ENCODE measurements around the gene PRDX1. TPM values are rescaled to one million over a fixed set of nuclear protein-coding genes. Genes with fewer than 3 reads are reported as not detected.

PRDX1 gene
- 100 to 1,000 TPM; 160 to 225 (median 203) TPM for total RNA-seq

- no peaks in the 10 kb centered on the region for H3K27me3 ChIP-seq
- H3K9me3 ChIP-seq = no peaks in the 10 kb centered on the region
- H3K27ac ChIP-seq = peak within 1 kb of the TSS; percentile 93 to 99 (median 96)
- H3K36me3 ChIP-seq = peaks cover 0 to 17% (median 0%) of the 10 kb centered on the region in 3 donors
- WGBS, 2 donors = 1% methylated on average over 40 to 62 of the region's 72 CpGs
- H3K4me1 ChIP-seq = peaks cover 0 to 38% (median 15%) of the 10 kb centered on the region in 4 donors
- peak within 1 kb of the TSS; percentile 85 to 98 (median 96) for H3K4me3 ChIP-seq
- DNase-seq (ENCODE audit: low spot score in 2 of 2) = peak; percentile 95 to 99
- TF ChIP-seq POLR2A (IDR thresholded peaks at IDR 0.05) (peak; percentile 99), EP300 (IDR thresholded peaks at IDR 0.05) (peak; percentile 91 to 100), CTCF (IDR thresholded peaks at IDR 0.05) (peak in 3 of 5 experiments; percentile 11 to 66 (median 57))
These were observed at the start of gene PRDX1 for GRCh38 chr1:45521413-45522323. TSS of gene PRDX1 (minus strand) at chr1:45521884. CDS start at chr1:45519043, 2,841 bp downstream.

- 91 to 93% methylated on average over 4 of the region's 4 CpGs for WGBS, 2 donors
- no peak for DNase-seq (ENCODE audit: low spot score in 2 of 2)
- Histone ChIP-seq H3K9me3 (no peaks in the 10 kb centered on the region), H3K27ac (no peak overlapping the region), H3K27me3 (no peaks in the 10 kb centered on the region), H3K4me3 (no peak overlapping the region), H3K36me3 (peaks cover 0 to 42% (median 0%) of the 10 kb centered on the region in 3 donors), H3K4me1 (peaks cover 0 to 12% (median 0%) of the 10 kb centered on the region in 4 donors)
- TF ChIP-seq POLR2A (IDR thresholded peaks at IDR 0.05) (no peak), CTCF (IDR thresholded peaks at IDR 0.05) (no peak), EP300 (IDR thresholded peaks at IDR 0.05) (no peak)
These were observed 48.9 kb upstream of the PRDX1 start for GRCh38 chr1:45570631-45571030.

- H3K9me3 ChIP-seq = no peaks in the 10 kb centered on the region
- H3K4me3 ChIP-seq = no peak overlapping the region
- H3K27ac ChIP-seq = peak overlapping the region in 1 of 4 donors; percentile 15
- DNase-seq (ENCODE audit: low spot score in 2 of 2) = peak; percentile 59 to 76
- TF ChIP-seq POLR2A (IDR thresholded peaks at IDR 0.05) = no peak
- peak in 1 of 2 donors; percentile 66 for TF ChIP-seq EP300 (IDR thresholded peaks at IDR 0.05)
- peak; percentile 87 to 96 (median 95) for TF ChIP-seq CTCF (IDR thresholded peaks at IDR 0.05)
- WGBS, 2 donors = 9 to 13% methylated on average over 8 of the region's 8 CpGs
- H3K36me3 ChIP-seq = peaks cover 0 to 42% (median 0%) of the 10 kb centered on the region in 3 donors
- H3K27me3 ChIP-seq = no peaks in the 10 kb centered on the region
- peaks cover 0 to 12% (median 0%) of the 10 kb centered on the region in 4 donors for H3K4me1 ChIP-seq
These were observed 48.4 kb upstream of the PRDX1 start for GRCh38 chr1:45569962-45570581.

- H3K4me1 ChIP-seq = peaks cover 0 to 12% (median 0%) of the 10 kb centered on the region in 4 donors
- no peak for DNase-seq (ENCODE audit: low spot score in 2 of 2)
- H3K9me3 ChIP-seq = no peaks in the 10 kb centered on the region
- no peak overlapping the region for H3K4me3 ChIP-seq
- TF ChIP-seq CTCF (IDR thresholded peaks at IDR 0.05) (no peak), EP300 (IDR thresholded peaks at IDR 0.05) (no peak), POLR2A (IDR thresholded peaks at IDR 0.05) (no peak)
- H3K27me3 ChIP-seq = no peaks in the 10 kb centered on the region
- H3K27ac ChIP-seq = peak overlapping the region in 1 of 4 donors; percentile 15
- WGBS, 2 donors = 27 to 29% methylated on average over 4 of the region's 4 CpGs
- peaks cover 0 to 42% (median 0%) of the 10 kb centered on the region in 3 donors for H3K36me3 ChIP-seq
These were observed 47.9 kb upstream of the PRDX1 start for GRCh38 chr1:45569571-45569961.

Data from tibial nerve (tissue), 4 donors.